GM18868 (cell line): ENCODE results near the gene CCL19.

Experiments used
- ATAC-seq: cut with Tn5 transposase; IDR thresholded peaks from one replicate; pipeline ENCODE4 v1.9.1; 2021; ENCODE audit warnings: mild to moderate bottlenecking, moderate library complexity; ENCODE audit not compliant: unreplicated experiment

The CCL19 gene

DNA sequence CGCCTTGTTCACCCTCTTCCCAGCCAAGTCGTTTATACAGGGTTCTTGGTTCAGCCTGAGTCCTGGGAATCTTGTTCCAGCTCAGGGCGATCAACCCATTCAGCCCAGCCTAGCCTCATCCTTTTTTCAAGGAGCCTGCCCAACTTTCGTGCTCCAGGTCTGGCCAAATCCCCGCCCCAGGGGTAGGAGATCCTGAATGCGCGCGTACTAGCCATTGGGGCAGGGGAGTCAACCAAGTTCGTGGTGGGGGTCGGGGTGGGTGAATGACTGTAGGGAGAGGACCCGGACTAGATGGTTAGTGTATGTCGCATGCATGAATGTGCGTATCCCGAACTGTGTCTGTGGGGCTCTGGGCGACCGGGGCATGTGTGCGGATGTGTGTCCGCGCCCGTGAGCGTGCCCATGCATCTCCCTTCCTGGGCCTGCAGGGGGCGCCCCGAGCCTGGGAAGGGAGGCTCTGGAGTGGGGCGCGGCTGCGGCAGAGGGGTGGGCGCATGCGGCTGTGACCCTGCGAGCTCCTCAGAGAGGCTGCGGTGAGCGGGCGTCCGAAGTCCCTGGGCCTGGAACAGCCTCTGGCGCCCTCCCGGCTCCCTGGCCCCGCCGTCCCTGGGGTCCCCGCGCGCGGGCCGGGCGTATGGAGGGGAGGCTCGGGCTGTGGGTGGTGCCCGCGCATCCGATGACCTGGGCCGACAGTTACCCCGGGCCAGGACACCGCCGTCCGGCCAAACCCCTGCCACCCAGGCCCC lies 10.1 kb upstream of the CCL19 start:
- ATAC-seq = peak; percentile 49

GRCh38 chr9:34694811-34695210 lies 3.7 kb upstream of the CCL19 start:
- ATAC-seq = no peak

DNA sequence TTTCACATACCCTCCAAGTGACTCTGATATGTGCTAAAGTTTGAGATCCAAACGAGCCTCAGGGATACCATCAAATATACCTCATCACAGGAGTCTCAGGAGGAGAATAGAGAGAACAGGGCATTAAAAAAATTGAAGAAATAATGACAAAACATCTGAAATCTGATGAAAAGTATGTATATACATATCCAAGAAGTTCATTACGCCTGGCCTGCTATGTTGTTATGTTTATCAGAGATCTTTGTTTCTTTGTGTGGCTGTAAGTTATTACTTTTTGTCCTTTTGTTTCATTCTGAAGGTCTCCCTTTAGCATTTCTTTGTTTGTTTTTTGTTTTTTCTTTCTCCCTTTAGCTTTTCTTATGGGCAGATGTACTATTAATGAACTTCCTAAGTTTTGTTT lies 2.5 kb upstream of the CCL19 start:
- no peak for ATAC-seq

GRCh38 chr9:34691936-34692315 lies 850 bp upstream of the CCL19 start:
- no peak for ATAC-seq

GRCh38 chr9:34689512-34689911 lies 1.6 kb downstream of the CCL19 start:
- ATAC-seq = no peak

DNA sequence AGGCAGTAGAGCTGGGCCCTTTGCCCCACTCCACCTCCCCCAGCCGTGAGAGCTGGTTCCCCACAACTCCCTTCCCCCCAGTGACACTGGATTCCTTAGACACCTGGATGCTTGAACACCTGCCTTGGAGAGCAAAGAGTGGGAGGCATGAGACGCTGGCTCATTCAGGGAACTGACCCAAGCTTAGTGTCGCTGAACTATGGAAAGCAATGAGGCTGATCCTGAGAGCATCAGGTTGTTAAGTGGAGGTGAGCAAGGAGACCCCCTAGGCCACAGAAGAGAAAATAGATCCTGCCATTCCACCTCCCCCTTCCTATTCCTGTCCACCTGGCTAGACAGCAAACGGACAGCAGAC lies 2.0 kb downstream of the CCL19 start:
- no peak for ATAC-seq

DNA sequence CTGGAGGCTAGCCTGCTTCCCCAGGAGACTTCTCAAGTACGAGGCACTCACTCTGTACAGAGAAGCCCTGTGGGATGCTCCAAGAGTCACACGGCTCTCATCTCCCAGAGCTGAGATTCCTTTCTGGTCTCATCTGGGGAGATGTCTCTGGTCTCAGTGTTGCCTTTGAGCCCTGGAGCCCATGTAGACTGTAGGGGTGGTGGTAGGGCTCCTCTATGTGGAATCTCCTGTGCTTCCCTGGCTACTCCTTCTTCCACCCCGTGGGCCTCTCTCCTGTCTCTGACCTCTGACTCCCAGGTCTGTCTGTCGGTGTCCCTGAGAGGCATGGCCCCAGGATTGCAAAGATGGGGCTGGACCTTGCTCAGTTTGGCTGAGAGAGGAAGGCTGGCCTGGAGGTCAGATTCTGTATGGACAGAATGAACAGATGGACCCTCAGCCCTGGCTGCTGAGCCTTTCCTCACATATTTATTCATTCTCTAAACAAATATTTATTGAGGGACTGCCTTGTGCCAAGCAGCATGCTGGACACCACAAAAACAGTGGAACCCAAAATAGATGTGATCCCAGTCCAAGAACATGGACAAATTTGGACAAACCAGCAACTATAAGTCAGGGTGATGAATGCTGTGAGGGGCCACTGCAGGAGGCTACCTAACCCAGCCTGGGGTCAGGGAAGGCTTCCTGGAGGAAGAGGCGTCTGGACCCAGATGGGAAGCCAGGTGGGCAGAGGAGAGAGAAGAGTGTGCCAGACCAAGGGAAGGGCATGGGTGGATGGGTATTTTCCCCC lies 2.6 kb downstream of the CCL19 start:
- ATAC-seq = no peak

DNA sequence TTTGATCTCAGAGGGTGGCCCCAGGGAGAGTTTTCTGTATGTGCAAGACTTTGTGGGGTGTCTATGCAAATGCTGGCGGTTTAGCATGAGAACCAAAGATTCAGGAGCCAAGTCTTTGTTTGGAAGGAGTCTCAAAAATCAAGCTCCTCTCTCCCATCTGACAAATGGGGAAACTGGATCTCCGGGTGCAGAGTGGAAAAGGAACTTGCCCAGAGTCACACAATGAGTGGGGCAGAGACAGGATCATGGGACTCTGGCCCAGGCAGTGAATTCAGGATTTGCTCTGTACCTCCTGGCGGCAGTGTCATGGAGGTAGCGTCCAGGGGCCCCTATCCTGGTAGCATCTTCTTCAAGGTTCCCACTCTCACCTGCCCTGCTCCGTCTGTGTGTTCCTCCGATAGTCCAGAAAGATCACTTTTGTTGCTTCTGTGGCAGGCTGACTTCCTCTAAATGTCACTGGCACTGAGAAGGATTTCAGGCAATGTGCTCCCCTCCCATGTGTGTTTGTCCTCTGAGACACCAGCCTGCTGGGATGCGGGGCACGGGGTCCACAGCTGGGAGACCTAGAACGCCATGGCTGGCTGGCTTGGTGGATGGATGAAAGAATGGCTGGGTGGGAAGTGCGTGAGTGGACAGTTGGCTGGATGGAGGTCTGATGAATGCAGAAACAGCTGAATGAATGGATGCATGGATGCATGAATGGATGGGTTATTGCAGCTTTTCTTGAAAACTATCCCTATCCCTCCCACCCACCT lies 3.6 kb downstream of the CCL19 start:
- no peak for ATAC-seq

GRCh38 chr9:34686732-34687131 lies 4.3 kb downstream of the CCL19 start:
- ATAC-seq = no peak

GRCh38 chr9:34686231-34686630 lies 4.8 kb downstream of the CCL19 start:
- ATAC-seq = no peak

DNA sequence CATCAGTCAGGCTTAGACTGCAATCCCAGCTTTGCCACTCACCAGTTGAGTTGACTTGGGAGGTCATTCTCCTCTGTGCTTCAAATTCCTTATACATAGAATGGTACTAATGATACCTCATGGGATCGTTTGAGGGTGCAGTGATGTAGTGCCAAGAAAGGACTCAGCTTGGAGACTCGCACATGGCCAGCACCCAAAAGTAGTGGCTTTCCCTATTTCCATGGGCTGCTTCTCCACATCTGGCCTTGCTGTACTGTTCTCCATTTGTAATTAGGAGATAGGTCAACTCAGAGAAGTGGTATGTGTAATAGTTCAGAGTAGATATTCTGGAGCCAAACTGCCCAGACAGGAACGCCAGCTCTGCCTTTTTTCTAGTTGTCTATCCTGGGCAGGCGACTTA lies 5.5 kb downstream of the CCL19 start:
- ATAC-seq = no peak

DNA sequence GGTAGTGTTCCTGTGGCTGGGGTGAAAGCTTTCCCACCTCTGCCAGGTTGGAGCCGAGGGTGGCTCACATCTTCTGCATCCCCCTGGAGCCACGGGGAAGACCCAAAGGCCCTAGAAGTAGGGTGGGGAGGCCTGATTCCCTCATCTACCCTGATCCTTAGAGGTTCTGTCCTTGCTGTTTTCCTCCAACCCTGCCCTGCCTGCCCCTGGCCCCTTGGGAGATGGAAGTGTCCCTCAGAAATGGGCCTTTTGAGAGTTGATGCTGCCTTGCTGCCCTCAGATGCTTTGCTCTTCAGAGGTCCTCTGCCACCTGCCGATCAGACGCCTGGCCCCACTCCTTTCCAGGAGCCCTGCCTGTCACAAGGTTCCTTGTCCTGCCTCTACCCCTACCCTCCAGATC lies 6.3 kb downstream of the CCL19 start:
- ATAC-seq = no peak

GRCh38 chr9:34684145-34684544 lies 6.9 kb downstream of the CCL19 start:
- no peak for ATAC-seq

DNA sequence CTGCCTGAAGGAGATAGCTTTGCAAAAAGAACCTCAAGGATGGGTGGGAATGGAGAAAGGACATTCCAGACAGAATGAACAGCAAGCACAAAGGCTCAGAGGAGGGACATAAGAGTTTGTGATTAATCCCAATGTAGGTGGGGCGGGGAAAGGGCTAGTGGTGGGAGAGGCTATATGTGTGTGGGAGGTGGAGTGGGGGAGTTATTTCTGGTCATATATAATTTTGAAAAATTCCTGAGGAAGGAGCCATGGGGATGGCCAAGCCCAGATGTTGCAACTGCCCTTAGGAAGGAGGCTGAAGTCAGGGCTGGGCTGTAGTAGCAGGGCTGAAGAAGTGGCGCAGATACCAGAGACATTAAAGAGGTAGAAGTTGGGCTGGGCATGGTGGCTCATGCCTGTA lies 15.2 kb downstream of the CCL19 start:
- no peak for ATAC-seq

- no peak for ATAC-seq
Measured at GRCh38 chr9:34675048-34675714, 15.9 kb downstream of the CCL19 start.

- no peak for ATAC-seq
Measured at GRCh38 chr9:34674440-34674839, 16.6 kb downstream of the CCL19 start.

DNA sequence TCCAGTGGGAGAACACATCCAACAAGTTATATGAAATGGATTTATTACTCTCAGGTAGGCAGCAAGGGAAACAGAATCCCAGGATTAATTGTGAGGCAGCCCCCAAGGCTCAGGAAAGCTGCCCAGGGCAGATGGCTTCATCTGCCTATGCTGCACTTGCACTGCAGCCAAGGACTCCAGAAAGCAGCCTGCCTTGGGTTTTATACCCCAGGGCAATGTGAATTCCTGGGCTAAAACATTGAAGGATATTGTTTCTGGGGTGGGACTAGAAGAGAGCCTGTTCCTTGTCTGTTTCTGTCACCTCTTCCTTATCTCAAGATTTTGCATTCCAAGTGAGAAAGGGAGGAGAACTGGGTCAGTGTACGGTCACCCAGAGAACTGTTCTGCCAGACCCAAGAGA lies 19.8 kb downstream of the CCL19 start:
- no peak for ATAC-seq

GRCh38 chr9:34669809-34670562 lies 21.1 kb downstream of the CCL19 start:
- no peak for ATAC-seq

DNA sequence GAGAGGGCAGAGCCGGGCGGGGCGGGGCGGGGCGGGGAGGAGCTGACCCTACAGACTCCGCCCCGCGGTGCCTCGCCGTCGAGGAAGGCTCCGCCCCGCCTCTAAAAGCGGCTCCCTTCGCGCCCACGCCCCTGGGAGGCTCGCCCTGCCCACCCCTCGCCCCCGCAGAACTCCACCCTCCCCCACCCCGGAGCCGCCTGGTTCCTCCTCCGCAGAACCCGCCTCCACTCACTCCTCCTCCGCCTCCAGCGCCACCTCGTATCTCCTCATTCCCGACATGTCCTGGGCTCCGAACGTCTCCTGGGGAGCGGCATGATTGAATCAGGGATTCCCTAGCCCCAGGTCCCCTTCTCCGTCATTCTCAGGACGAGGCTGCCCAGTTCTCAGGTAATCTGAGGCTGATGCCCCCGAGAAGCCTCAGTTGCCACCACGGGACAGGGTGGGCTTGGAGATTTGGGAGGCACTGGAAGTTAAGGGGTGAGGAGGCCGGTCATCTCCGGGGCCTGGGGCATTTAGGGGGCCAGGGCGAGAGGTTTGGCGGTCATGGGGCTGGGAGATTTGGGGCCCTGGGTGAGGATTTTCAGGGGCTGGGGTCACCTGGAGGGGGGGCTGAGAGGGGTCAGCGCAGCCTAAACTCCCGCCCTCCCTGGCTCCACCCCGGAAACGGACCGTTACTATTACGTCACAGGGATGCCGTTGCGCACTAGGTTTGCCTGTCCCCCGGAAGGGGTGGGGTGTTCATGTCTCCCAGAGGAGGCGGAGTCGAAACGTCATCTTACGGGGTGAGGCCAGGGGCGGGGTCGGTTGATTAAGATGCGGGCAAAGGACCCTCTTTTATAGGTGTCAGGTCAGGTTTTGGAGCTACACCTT lies 25.5 kb downstream of the CCL19 start:
- peak; percentile 75 for ATAC-seq

DNA sequence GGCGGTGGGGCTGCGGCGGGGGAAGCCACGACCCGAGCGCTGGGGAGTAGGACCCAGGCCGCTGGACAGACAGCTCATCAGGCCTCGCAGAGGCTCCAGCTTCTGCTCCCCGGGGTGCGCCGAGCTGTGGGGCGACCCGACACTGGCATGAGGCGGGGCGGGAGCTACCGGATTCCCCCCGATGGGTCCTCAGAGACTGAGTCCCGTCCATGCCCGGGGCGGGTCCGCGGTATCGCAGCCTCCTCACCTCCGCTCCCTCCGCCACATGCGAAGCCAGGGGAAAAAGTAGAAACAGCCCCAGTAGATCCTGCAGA lies 26.1 kb downstream of the CCL19 start:
- ATAC-seq = peak; percentile 18
